Keratinocyte (primary cell): Measurements from ENCODE around the gene SLX4IP. TPM values are rescaled to one million over a fixed set of nuclear protein-coding genes. Genes with fewer than 3 reads are reported as not detected.

Experiments used
- DNase-seq: peaks from one replicate; pipeline ENCODE4 v3.0.0-alpha.2; 2011; ENCODE audit warnings: low read depth, missing footprints, low spot score
- FAIRE-seq: peaks from 2 replicates; lab custom pipeline; 2011; peaks lifted over from hg19 to GRCh38; lab: Jason Lieb, UNC
- H2AFZ ChIP-seq: 2 replicates; pipeline ENCODE4 v1.6.0; 2012; ENCODE audit warnings: low read length, control low read depth, inconsistent platforms; ENCODE audit not compliant: control insufficient read depth
- H3K27ac ChIP-seq: 2 replicates; pipeline ENCODE4 v1.5.1; 2011; ENCODE audit warnings: low read length; ENCODE audit not compliant: control insufficient read depth, insufficient read depth
- H3K27me3 ChIP-seq: 3 replicates; pipeline ENCODE4 v1.6.0; 2011; ENCODE audit warnings: low read length; ENCODE audit not compliant: control insufficient read depth, insufficient read depth; ENCODE audit errors: extremely low read depth
- H3K36me3 ChIP-seq, 2 experiments: 2 replicates in 1 of 2; 3 replicates in 1 of 2; pipeline ENCODE4 v1.5.1; 2011; ENCODE audit warnings: low read length in 2 of 2, mild to moderate bottlenecking in 1 of 2; ENCODE audit not compliant: control insufficient read depth in 2 of 2, insufficient read depth in 2 of 2; ENCODE audit errors: extremely low read depth in 1 of 2
- H3K4me1 ChIP-seq: 3 replicates; pipeline ENCODE4 v1.5.1; 2011; ENCODE audit warnings: low read length; ENCODE audit not compliant: control insufficient read depth, insufficient read depth; ENCODE audit errors: extremely low read depth
- H3K4me2 ChIP-seq: 3 replicates; pipeline ENCODE4 v1.6.0; 2011; ENCODE audit warnings: low read depth, low read length; ENCODE audit not compliant: control insufficient read depth, insufficient read depth; ENCODE audit errors: extremely low read depth
- H3K4me3 ChIP-seq, 3 experiments: fragments of 200-600 bp in 1 of 3; sonication (generic) in 1 of 3; 2 replicates in 2 of 3; 3 replicates in 1 of 3; pipeline ENCODE4 v1.5.1; 2011 to 2016; ENCODE audit warnings: low read length in 3 of 3, mild to moderate bottlenecking in 3 of 3, control low read depth in 2 of 3, inconsistent platforms in 1 of 3, low read depth in 1 of 3, mixed read lengths in 1 of 3, mixed run types in 1 of 3, moderate library complexity in 1 of 3; ENCODE audit not compliant: control insufficient read depth in 2 of 3, insufficient read depth in 2 of 3; ENCODE audit errors: extremely low read depth in 1 of 3
- H3K79me2 ChIP-seq: 2 replicates; pipeline ENCODE4 v1.6.0; 2012; ENCODE audit warnings: low read length; ENCODE audit not compliant: control insufficient read depth, insufficient read depth
- H3K9ac ChIP-seq: 3 replicates; pipeline ENCODE4 v1.6.0; 2011; ENCODE audit warnings: low read length; ENCODE audit not compliant: control insufficient read depth, insufficient read depth; ENCODE audit errors: extremely low read depth
- H3K9me1 ChIP-seq: 3 replicates; pipeline ENCODE4 v1.6.0; 2011; ENCODE audit warnings: low read length; ENCODE audit not compliant: control insufficient read depth, insufficient read depth; ENCODE audit errors: extremely low read depth
- H3K9me3 ChIP-seq: 2 replicates; pipeline ENCODE4 v1.5.1; 2012; ENCODE audit warnings: low read depth, low read length; ENCODE audit not compliant: control insufficient read depth
- H4K20me1 ChIP-seq: 3 replicates; pipeline ENCODE4 v1.6.0; 2011; ENCODE audit warnings: low read length; ENCODE audit not compliant: control insufficient read depth, insufficient read depth; ENCODE audit errors: extremely low read depth
- EZH2 ChIP-seq: IDR thresholded peaks from one replicate; pipeline ENCODE4 v1.6.1; 2012; ENCODE audit warnings: inconsistent platforms, mild to moderate bottlenecking, low read length, moderate library complexity
- dilution Hi-C: fragments of 300-500 bp; cut with MboI; formaldehyde crosslinking; loops from one replicate; pipeline ENCODE4 v1.7.0; 2020; ENCODE audit warnings: low sequenced_read_pairs; ENCODE audit not compliant: extremely low pct_ligation_motif_present
- polyA plus RNA-seq, 5 experiments: library from polyadenylated mRNA; depleted of rRNA in 3 of 5; stranded (reverse) in 3 of 5; stranded (forward) in 1 of 5; unstranded in 1 of 5; fragments of >200 nt; gene quantifications; 1 replicate in 1 of 5; 2 replicates in 3 of 5; 3 replicates in 1 of 5; pipeline versions ENCODE4 v1.2.1 to v1.2.3, GENCODE V29; 2011 to 2012; ENCODE audit warnings: missing spikeins in 2 of 5, low read depth in 1 of 5, low replicate concordance in 1 of 5
- TF ChIP-seq, protein P1 (sequence below), 3 experiments: IDR thresholded peaks in 1 of 3; conservative IDR thresholded peaks in 1 of 3; optimal IDR thresholded peaks in 1 of 3; 2 replicates in 2 of 3; 3 replicates in 1 of 3; pipeline versions ENCODE3 to v1.5.1; 2011; ENCODE audit warnings: low read length in 3 of 3, mild to moderate bottlenecking in 3 of 3, moderate library complexity in 2 of 3, control low read depth in 1 of 3, inconsistent platforms in 1 of 3; ENCODE audit not compliant: insufficient read depth in 2 of 3; ENCODE audit errors: extremely low read depth in 1 of 3

Gene SLX4IP
- polyA plus RNA-seq, 1 donor (not counting 4 experiments of a cell fraction or from before 2014, with no cell fraction given): 3.0 TPM

DNA sequence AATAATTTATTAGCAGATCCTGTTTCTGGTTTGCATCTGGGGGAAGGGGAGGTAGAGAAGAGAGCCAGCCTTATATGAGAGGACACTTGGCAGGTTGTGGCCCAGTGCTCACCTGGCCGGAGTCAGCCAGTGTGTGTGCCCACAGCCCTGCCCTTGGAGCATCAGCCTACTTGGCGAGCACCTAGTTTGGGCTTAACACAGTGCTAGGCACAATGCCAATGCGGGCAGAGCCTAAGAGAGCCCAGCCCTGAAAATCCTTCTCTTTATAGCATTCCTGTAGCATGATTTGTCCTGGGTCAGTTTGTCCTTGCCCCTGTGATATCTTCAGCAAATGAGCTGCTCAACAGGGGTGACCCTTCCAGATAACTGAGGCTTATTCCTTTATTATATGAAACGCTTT is 73.0 kb downstream of the SLX4IP start:
- Histone ChIP-seq H3K36me3 (no peaks in the 10 kb centered on the region), H3K79me2 (peaks cover 6% of the 10 kb centered on the region), H3K27ac (peak overlapping the region; percentile 64), H3K9ac (no peak overlapping the region), H3K4me3 (no peak overlapping the region), H3K4me2 (peak overlapping the region; percentile 39), H3K27me3 (no peaks in the 10 kb centered on the region), H3K9me1 (no peaks in the 10 kb centered on the region), H4K20me1 (no peaks in the 10 kb centered on the region), H2AFZ (peak overlapping the region; percentile 24), H3K9me3 (no peaks in the 10 kb centered on the region), H3K4me1 (peaks cover 64% of the 10 kb centered on the region)
- peak; percentile 81 for FAIRE-seq
- no peak for TF ChIP-seq EZH2
- TF ChIP-seq, protein P1, sequence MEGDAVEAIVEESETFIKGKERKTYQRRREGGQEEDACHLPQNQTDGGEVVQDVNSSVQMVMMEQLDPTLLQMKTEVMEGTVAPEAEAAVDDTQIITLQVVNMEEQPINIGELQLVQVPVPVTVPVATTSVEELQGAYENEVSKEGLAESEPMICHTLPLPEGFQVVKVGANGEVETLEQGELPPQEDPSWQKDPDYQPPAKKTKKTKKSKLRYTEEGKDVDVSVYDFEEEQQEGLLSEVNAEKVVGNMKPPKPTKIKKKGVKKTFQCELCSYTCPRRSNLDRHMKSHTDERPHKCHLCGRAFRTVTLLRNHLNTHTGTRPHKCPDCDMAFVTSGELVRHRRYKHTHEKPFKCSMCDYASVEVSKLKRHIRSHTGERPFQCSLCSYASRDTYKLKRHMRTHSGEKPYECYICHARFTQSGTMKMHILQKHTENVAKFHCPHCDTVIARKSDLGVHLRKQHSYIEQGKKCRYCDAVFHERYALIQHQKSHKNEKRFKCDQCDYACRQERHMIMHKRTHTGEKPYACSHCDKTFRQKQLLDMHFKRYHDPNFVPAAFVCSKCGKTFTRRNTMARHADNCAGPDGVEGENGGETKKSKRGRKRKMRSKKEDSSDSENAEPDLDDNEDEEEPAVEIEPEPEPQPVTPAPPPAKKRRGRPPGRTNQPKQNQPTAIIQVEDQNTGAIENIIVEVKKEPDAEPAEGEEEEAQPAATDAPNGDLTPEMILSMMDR (optimal IDR thresholded peaks at IDR 0.05 in 1 of 3, IDR thresholded peaks at IDR 0.05 in 1 of 3, conservative IDR thresholded peaks at IDR 0.05 in 1 of 3; ENCODE audit: extremely low read depth in 1 of 3, insufficient read depth in 2 of 3, low read length in 3 of 3): no peak
- dilution Hi-C loops: no loop called here
- DNase-seq: no peak

DNA sequence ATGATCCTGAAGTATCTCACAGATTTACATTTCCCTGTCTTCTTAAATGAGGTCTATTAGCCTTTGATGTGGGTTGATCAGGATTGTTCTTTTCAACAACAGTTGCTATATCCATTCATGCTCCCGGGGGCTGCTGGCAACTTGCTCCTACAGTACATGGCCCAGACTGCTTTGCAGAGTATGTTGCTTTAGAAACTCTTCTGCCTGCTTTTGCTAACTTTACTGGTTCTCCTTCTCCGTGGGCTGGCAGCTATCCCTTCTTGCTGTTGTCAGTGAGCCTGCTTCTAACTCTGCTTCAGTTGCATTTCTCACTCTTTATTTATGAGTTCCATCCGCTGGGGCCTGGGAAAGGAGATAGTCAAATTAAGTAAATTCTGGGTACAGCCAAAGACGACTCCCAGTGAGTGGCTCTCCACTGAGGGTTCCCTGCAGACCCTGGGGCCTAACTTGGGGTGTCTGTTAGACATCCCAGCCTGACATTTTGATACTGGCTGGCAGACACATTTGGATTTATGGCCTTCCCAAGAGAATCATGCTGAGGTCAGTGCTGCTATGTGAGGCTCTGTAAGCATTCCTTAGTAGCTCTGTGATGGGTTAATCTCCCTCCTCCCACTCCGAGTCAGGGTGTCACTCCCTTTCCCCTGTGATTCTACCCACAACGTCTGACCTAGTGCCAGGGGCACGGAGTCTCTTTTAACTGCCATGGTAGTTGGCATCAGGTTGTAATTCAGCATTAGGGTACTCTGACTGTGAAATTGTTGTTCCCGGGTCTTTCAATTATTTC is 73.6 kb downstream of the SLX4IP start:
- no peaks in the 10 kb centered on the region for H3K36me3 ChIP-seq
- no peak overlapping the region for H3K9ac ChIP-seq
- H3K4me1 ChIP-seq: peaks cover 64% of the 10 kb centered on the region
- no peak overlapping the region for H3K4me3 ChIP-seq
- no peaks in the 10 kb centered on the region for H3K9me1 ChIP-seq
- dilution Hi-C loops: no loop called here
- H3K79me2 ChIP-seq: peaks cover 6% of the 10 kb centered on the region
- H3K9me3 ChIP-seq: no peaks in the 10 kb centered on the region
- TF ChIP-seq, protein P1 (optimal IDR thresholded peaks at IDR 0.05 in 1 of 3, IDR thresholded peaks at IDR 0.05 in 1 of 3, conservative IDR thresholded peaks at IDR 0.05 in 1 of 3; ENCODE audit: extremely low read depth in 1 of 3, insufficient read depth in 2 of 3, low read length in 3 of 3): no peak
- no peak for TF ChIP-seq EZH2
- no peaks in the 10 kb centered on the region for H4K20me1 ChIP-seq
- peak overlapping the region; percentile 24 for H2AFZ ChIP-seq
- peak; percentile 61 for FAIRE-seq
- H3K27me3 ChIP-seq: no peaks in the 10 kb centered on the region
- H3K4me2 ChIP-seq: peak overlapping the region; percentile 39
- no peak for DNase-seq
- H3K27ac ChIP-seq: peak overlapping the region; percentile 64
